HG03025 (cell line): ENCODE data around the gene KRT81.
"Not testable (repeated sequence)": the region's sequence is repeated elsewhere in the genome, so short reads cannot be mapped to it uniquely, and the experiment has no call there.

Source experiments
- ATAC-seq: cut with Tn5 transposase; IDR thresholded peaks from one replicate; pipeline ENCODE4 v1.9.1; 2021; ENCODE audit warnings: mild to moderate bottlenecking, moderate library complexity; ENCODE audit not compliant: unreplicated experiment, low FRiP score

KRT81 gene

DNA sequence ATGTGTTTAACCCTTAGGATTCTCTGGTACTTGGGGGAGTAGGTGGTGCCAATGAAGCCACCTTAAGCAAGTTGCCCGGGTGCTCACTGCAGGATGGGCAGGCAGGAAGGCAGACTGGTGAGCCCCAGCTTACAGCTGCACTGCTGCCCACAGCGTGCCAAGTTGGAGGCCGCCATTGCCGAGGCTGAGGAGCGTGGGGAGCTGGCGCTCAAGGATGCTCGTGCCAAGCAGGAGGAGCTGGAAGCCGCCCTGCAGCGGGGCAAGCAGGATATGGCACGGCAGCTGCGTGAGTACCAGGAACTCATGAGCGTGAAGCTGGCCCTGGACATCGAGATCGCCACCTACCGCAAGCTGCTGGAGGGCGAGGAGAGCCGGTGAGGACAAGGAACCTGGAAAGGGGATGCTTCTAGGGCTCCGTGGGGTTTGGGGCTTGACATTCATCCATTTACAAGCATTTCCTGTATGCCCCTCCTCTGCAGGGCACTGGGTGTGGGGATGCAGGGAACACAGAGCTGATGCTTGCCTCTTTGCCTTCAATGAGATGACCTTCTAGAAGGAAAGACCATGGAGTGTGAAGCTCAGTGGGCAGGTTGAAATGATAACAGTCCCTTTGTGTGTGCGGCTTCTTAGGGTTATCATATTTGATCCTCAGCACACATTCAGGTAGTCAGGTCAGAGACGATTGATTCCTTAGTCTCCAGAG lies 45.9 kb downstream of the KRT81 start:
- ATAC-seq = no peak

DNA sequence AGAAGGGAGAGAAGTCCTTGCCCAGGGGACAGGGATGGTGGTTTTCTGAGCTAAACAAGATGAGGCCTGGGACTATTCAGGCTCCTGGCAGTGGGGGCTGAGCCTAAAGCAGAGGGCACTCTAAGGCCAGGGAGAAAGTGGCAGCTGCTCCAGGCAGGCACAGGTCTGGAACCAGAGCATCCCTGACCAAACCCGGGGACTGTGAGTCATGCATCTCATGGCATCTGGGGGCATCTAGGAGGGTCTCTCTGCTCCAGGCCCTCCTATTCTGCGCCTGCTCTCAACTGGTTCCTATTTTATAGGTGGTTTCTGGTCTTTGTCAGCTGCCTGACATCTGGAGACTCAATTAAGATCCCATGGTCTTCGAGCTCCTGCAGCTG lies 46.7 kb downstream of the KRT81 start:
- ATAC-seq = no peak

DNA sequence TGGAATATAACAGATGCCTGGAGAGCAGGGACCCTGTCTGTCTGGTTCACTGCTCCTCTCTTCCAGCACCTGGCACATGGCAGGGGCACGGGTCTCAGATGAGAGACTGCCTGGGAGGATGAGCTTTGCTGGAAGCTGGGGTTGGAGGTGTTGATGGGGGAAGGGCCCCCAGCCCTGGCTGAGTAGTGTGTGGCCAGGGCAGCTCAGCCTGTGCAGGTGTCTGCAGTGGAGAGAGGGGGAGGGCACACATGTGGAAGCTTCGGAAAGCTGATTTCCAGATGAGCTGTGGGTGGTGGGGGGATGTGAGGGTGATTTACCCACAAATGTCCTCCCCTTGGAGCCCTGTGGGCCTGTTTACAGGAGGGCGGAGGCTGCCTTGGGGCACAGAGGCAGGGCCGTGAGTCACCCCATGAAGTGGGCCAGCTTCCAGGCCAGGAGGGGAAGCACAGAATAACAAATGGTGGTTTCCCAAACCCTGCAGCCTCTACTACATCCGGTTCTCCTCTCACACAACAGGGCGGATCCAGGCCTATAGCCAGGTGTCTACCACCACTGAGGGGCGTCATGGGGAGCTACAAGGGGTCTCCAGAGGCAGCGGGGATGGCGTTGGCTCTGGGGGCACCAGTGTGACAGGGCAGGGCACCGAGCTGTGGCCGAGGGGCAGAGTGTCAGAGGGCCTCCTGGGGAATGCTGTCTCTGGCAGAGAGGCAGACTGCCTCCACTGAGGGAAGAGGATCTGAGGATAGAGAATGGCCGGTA lies 47.3 kb downstream of the KRT81 start:
- no peak for ATAC-seq

DNA sequence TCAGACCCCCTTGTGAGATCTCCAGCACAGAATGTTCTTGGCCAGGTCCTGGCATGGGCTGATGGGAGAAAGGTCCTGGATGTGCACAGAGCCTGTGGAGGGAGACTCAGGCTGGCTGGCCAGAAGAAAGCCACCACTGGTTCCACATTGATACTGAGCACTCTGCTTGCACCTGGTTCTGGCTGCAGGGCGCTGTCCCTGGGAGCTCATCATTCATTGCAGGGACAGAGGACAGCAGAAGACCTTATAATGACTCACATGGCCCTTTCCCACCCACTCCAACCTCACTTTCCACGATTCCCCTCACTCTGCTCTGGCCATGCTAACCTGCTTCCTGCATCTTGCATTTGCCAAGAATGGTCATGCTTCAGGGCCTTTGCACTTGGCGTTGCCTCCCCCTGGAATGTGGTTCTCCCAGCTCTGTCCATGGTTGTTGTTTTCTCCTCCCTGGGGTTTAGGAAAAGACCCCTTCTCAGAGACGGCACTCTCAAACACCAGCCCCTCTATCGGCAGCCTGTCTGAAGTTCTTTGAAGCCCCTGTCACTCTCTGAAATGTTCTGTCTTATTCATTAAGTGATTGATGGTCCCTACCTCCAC lies 48.0 kb downstream of the KRT81 start:
- ATAC-seq = no peak

DNA sequence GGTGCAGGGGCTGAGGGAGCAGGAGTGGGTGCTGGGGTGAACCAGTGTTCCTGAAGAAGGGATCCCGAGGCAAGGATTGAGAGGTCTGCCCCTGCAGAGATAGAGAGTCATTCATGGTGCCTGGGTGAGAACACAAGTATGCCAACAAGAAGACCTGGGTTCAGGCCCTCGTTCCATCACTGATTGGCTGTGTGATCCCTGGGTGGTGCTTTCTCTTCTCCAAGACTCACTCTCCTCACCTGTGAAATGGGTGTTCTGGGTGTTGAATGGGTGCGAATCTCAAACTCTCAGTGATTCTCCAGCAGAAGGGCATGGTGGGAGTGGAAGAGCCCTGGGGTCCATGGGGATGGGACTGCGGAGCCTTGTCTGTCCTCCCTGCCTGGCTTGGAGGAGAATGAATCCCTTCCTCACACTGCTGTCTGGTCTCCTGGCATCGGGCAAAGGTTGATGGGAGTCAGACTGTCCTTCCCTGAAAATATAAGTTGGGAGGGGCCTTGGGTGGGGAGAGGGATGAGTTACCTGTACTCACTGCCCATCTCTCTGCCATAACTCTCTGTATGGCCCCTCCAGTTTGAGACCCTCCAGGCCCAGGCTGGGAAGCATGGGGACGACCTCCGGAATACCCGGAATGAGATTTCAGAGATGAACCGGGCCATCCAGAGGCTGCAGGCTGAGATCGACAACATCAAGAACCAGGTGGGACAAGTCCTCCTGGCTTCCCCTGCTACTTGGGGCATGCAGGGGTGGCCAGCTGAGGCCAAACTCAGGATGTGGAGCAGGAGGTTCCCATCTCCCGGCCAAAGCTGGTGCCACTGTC lies 48.7 kb downstream of the KRT81 start:
- ATAC-seq = no peak

DNA sequence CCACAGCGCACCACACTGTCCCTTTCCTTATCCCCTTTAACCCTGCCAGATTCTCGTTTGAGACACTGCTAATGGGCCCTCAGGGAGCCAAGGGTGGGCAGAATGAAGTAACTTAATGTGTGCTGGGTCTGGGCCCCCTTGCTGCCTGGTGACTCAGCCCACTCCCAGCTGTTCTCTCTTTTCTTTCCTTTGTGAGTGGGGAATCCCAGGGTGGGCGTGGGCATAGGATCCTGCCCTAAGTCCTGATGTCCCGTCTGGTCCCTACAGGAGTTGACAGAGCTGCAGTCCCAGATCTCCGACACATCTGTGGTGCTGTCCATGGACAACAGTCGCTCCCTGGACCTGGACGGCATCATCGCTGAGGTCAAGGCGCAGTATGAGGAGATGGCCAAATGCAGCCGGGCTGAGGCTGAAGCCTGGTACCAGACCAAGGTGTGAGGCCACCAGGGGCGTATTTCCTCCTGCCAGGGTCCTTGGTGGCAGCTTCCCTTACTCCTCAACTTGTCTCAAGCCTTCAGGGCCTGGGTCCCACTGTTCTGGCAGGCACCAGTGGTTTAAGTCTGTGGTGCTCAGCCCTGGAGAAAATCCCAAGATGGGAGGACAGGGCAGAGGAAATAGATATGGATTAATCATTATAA lies 50.0 kb downstream of the KRT81 start:
- no peak for ATAC-seq

DNA sequence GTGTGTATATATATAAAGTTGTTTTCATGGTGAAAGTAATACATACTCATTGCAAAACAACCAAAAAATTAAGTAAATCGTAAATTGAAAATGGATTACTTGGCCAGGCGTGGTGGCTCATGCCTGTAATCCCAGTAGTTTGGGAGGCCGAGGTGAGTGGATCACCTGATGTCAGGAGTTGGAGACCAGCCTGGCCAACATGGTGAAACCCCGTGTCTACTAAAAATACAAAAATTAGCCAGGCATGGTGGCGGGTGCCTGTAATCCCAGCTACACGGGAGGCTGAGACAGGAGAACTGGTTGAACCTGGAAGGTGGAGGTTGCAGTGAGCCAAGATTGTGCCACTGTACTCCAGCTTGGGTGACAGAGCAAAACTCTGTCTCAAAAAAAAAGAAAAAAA lies 51.1 kb downstream of the KRT81 start:
- ATAC-seq = not testable (repeated sequence)

DNA sequence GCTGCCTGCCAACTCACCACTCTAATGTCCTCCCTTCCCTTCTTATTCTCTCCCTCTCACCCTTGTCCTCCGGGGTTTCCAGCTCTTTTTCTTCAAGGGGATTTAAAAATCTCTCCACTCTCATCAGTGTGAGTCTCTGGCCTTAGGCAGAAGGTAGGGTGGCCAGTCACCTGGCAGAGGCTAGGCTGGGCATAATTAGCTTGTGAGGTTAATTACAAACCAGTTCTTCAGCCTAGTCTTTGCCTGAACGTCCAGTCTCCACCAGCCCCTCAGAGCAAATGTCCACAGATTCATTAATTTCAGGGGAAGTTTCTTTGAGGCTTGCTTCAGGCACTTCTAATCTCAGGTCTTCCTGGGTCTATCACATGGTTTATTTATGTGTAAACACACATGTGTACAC lies 51.6 kb downstream of the KRT81 start:
- no peak for ATAC-seq

DNA sequence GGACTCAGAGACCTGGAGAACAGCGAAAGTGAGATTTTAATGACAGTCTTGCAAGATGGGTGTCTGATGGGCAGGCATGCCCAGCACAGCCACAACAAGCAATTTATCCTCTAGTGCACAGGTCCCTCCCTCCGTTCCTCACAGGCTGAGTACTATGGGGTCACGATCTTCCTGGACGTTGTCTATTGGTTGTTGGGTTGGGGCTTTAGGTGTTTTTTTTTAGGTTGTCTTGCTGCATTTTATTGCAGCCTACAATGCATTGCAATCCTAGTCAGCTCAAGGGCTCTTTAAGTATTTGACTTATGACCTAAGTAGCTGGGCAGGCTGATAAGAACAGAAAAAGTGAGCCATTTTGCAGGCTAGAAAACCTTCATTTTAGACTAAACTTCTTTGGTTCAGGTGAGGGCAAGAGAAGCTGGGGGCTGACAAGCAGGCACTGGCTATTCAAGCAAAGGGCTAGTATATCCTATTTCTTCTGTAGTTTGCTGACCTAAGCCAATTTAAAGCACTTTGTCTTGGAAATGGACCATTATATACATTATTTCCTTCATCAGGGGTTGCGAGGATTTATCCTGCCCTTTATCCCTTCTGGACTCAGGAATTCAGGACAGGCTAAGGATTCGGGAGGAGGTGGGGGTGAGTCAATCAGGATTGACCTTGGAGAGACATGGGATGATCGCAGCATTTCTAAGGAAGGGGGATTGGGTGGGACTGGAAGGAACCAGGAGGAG lies 52.3 kb downstream of the KRT81 start:
- no peak for ATAC-seq

DNA sequence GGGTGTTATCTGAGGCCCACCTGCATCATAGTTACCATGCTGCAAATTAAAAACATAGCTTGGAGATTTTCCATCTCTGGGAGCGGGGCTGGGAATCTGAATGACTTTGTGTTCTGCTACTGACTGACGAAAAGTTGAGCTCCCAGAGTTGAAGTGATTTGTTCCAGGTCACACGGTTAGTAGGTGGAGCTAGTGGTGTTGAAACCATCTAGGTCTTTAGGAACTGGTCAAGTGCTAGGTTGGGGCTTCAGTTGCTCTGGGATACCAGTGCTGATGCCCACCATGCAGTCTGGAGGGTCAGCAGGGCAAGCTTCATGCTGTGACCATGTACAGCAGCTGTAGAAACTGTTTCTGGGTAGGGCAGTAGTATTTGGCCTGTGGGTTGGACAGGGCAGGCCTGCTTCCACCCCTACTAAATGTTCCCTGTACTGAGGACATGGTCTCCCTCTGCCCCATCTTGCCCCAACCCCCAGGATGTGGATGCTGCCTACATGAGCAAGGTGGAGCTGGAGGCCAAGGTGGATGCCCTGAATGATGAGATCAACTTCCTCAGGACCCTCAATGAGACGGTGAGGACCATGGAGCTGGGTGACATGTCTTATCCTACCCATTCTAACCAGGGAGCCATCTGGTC lies 53.0 kb downstream of the KRT81 start:
- ATAC-seq = no peak

DNA sequence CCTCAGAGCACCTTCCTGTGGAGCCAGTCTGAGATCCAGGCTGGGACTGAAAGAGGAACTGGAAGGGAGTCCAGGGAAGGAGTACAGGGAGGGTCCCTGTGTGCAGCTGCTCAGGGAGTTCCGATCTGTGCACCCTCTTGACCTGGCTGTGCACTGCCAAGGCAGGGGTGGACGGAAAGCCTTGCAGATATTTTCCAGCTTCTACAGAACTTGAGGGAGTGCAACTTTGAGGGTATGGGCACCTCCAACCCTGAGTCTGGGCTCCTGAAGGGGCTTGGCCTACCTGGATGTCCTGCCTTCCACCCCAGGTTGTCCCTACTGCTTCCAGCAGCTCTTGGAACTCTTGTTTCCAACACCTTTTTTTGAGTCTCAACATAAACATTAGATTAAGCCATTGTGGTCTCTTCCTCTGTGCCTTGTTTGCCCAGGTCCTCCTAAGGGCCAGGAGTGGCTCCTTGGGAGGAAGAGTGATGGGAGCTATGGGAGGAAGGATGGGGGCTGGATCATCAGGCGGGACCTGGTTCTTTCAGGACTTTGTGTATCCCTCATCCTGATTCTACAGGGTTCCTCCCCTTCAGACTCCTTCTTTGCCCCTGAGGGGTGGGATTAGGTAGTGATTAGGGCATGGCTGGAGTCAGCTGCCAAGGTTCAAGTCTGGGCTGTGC lies 54.8 kb downstream of the KRT81 start:
- no peak for ATAC-seq
